Right hindlimb (tissue), 1 donor: Measurements from ENCODE around the gene RAB44.

ENCODE experiments used
- DNase-seq: peaks from one replicate; pipeline ENCODE4 v3.0.0-alpha.2; 2018

RAB44 gene

GRCh38 chr6:36668591-36668990 lies 29.0 kb upstream of the RAB44 start:
- no peak for DNase-seq

GRCh38 chr6:36669002-36669401 lies 28.6 kb upstream of the RAB44 start:
- DNase-seq, result no peak

GRCh38 chr6:36670271-36670670 lies 27.4 kb upstream of the RAB44 start:
- no peak for DNase-seq

- DNase-seq, result no peak
Observed at GRCh38 chr6:36671687-36672375, 25.8 kb upstream of the RAB44 start.

- DNase-seq, result no peak
Observed at GRCh38 chr6:36673882-36674281, 23.7 kb upstream of the RAB44 start.

- DNase-seq, result no peak
Observed at GRCh38 chr6:36674942-36675341, 22.7 kb upstream of the RAB44 start.

GRCh38 chr6:36676141-36677058 lies 21.2 kb upstream of the RAB44 start:
- no peak for DNase-seq

GRCh38 chr6:36677059-36677749 lies 20.4 kb upstream of the RAB44 start:
- DNase-seq, result no peak

GRCh38 chr6:36677753-36678487 lies 19.7 kb upstream of the RAB44 start:
- DNase-seq, result no peak

- DNase-seq, result peak; percentile 90
Observed at GRCh38 chr6:36678488-36679042, 19.1 kb upstream of the RAB44 start, which contains the start of gene CDKN1A. Gene CDKN1A, plus strand, starts transcription at chr6:36678714. Its CDS starts 5,388 bp downstream, at chr6:36684102.

- DNase-seq, result peak; percentile 77
Observed at GRCh38 chr6:36679043-36679833, 18.4 kb upstream of the RAB44 start.

GRCh38 chr6:36682328-36683144 lies 15.1 kb upstream of the RAB44 start:
- DNase-seq, result no peak

GRCh38 chr6:36683145-36683655 lies 14.4 kb upstream of the RAB44 start:
- no peak for DNase-seq

- DNase-seq, result no peak
Observed at GRCh38 chr6:36683656-36684446, 13.8 kb upstream of the RAB44 start.

- DNase-seq, result no peak
Observed at GRCh38 chr6:36684447-36684812, 13.2 kb upstream of the RAB44 start.

GRCh38 chr6:36685166-36685924 lies 12.3 kb upstream of the RAB44 start:
- DNase-seq, result no peak

- DNase-seq, result no peak
Observed at GRCh38 chr6:36685926-36686667, 11.5 kb upstream of the RAB44 start.
